A204.1 (cell line): ENCODE measurements around the gene KIF26B.
"Not testable (repeated sequence)": the region's sequence is repeated elsewhere in the genome, so short reads cannot be mapped to it uniquely, and the experiment has no call there.

Source experiments
- FAIRE-seq: peaks from 2 replicates; lab custom pipeline; 2012; peaks lifted over from hg19 to GRCh38; lab: Jason Lieb, UNC

Gene KIF26B

GRCh38 chr1:245327842-245328241 lies 173.1 kb downstream of the KIF26B start:
- FAIRE-seq: no peak

- FAIRE-seq: no peak
Measured at GRCh38 chr1:245330951-245331350, 176.2 kb downstream of the KIF26B start.

GRCh38 chr1:245332085-245332484 lies 177.3 kb downstream of the KIF26B start:
- no peak for FAIRE-seq

DNA sequence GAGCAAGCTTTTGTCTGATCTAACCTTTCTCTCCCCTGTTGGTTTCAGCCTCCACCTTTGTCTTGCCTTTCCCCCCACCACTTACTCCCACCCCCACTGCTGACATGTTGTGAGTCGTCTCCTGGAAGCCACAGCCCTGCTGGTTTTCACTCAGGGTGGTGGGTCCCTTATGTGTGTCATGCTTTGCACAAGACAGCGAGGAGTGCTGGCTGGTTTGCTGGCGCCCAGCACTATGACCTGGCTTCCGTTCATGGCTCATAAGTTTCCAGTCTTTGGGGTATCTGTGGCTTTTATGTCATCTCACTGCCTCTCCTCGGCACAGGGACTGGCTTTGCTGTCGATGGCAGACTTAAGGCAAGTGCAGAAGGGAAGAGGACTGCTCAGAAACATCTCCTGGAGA lies 177.7 kb downstream of the KIF26B start:
- no peak for FAIRE-seq

DNA sequence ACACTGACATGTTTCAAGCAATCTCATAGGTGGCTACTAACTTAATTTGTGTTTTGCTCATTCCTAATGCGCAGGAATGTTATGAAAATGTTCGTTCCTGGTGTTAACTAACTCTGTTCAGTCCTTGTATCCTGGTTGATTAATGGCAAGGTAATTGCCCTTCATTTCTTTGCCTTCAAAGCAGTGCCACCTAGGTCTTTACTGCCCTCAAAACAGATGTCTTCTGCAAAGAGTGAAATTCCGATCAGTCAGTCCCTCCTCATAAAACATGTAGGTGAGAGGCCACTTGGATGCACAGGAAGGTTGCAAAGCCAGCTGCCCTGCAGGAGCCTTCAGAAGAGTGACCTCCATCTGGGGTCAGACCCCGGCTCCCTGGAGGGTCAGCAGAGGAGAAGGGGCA lies 179.4 kb downstream of the KIF26B start:
- FAIRE-seq: no peak

DNA sequence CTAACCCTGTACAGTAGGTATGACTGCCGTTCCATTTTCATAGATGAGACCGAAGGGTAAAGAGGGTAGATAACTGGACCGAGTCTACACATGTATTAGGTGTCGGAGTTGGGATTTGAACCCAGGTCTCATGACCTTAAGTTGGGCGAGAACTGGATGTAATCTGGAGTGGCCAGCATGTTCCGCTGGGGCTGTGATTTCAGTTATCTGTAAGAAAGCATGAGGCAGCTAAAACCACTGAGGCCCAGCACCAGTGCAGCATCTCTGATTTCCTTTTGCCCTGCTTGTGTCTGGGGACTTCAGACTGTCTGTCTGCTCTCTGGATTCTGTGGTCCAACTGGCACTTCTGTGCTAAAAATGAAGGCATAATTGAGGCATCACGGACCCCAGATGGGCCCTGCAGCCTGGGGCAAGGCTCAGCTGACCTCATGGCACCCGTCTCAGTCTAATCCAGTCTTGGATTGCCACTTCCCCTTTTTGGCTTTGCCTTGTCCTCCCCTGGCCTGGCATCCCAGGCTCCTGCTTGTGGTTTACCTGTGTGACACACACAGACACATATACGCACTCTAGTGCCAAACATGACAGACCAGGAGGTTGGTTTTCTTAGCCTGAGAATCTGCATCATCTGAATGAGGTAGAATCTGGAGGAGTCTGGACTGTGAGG lies 180.2 kb downstream of the KIF26B start:
- no peak for FAIRE-seq

DNA sequence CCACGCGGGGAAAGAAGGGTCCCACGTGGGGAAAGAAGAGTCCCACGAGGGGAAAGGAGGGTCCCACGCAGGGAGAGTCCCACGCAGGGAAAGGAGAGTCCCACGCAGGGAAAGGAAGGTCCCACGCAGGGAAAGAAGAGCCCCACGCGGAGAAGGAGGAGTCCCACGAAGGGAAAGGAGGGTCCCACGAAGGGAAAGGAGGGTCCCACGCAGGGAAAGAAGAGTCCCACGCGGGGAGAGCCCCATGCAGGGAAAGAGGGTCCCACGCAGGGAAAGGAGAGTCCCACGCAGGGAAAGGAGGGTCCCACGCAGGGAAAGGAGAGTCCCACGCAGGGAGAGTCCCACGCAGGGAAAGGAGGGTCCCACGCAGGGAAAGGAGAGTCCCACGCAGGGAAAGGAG lies 180.9 kb downstream of the KIF26B start:
- not testable (repeated sequence) for FAIRE-seq

- no peak for FAIRE-seq
Measured at GRCh38 chr1:245336149-245336983, 181.6 kb downstream of the KIF26B start.

DNA sequence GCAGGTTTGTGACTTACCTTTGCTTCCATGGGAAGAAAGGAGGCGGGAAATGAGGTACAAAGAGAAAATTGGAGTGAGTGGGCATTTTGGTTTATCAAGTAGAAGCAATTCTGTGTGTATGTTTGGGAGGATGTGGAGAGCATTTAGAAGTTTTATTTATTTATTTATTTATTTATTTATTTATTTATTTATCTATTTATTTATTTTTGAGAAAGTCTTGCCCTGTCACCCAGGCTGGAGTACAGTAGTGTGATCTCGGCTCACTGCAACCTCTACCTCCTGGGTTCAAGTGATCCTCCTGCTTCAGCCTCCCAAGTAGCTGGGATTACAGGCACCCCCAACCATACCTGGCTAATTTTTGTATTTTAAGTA lies 182.2 kb downstream of the KIF26B start:
- not testable (repeated sequence) for FAIRE-seq

DNA sequence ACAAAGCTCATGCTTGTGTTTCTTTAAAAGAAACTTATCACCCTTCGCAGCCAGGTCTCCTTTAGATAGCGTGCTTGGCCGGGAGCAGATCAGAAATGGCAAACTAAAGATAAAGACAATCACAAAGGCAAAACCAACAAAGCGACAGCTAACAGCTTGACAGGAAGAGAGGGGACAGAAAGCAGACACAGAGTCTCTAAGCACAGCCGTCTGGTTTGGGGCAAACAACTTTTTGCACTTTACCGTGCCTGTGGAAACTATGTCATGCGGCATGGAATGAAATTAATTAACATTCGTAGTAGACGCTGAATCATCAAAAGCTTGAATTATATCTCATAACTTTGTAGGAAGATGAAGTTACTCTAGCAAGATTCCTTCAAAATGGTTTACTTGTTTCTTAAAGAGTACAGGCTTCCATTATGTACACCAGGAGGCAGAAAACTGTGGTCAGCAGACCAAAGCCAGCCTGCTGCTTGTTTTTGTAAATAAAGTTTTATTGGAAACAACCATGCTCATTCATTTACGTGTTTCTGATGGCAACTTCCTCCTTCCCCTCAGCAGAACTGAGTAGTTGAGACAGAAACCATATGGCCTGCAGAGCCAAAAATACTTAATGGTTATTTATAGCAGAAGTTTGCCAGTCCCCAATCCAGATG lies 183.2 kb downstream of the KIF26B start:
- FAIRE-seq: no peak

DNA sequence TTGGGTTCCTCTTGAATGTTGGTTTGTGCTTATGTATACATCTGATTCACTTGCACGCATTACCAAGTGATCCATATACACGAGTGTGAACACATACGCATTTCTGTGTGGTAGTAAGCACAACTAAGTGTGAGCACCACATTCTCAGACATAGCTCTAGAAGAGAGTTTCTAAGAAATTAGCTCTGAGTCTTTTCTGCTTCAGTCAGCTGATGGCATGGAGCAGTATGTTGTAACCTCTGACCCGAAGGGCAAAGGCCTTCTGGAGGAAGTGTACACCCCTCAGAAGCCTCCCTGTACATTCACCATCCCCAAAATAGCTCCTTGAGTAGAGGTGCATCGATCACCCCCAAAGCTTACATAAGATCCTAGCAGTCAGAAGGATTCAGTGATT lies 183.7 kb downstream of the KIF26B start:
- no peak for FAIRE-seq

- no peak for FAIRE-seq
Measured at GRCh38 chr1:245341743-245342142, 187.0 kb downstream of the KIF26B start.

DNA sequence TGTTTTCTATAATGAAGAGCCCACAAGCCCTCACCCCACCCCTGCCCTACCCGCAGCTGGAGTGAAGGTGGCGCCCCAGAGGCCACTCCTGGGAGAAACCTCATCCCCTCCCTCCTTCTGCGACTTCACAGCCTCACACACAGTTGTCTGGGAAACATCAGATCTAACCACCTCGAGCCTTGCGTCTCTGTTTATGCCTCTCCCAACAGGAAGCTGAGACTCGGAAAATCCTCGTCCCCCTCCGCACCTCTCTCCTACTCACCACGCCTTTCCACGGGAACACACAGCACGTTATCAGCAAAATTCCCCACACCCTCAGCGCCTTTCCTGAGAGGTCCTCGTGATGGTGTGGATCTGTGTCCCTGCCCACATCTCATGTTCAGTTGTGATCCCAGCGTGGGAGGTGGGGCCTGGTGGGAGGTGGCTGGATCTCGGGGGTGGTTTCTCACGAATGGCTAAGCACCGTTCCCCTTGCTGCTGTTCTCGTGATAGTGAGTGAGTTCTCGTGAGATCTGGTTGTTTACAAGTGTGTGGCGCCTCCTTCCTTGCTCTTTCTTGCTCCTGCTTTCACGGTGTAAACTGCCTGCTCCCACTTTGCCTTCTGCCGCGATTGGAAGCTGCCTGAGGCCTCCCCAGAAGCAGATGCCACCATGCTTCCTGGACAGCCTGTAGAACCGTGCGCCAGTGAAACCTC lies 190.6 kb downstream of the KIF26B start:
- FAIRE-seq: no peak

- FAIRE-seq: no peak
Measured at GRCh38 chr1:245348626-245349025, 193.8 kb downstream of the KIF26B start.

GRCh38 chr1:245353411-245353810 lies 198.6 kb downstream of the KIF26B start:
- FAIRE-seq: no peak

- FAIRE-seq: no peak
Measured at GRCh38 chr1:245353915-245354775, 199.4 kb downstream of the KIF26B start.

DNA sequence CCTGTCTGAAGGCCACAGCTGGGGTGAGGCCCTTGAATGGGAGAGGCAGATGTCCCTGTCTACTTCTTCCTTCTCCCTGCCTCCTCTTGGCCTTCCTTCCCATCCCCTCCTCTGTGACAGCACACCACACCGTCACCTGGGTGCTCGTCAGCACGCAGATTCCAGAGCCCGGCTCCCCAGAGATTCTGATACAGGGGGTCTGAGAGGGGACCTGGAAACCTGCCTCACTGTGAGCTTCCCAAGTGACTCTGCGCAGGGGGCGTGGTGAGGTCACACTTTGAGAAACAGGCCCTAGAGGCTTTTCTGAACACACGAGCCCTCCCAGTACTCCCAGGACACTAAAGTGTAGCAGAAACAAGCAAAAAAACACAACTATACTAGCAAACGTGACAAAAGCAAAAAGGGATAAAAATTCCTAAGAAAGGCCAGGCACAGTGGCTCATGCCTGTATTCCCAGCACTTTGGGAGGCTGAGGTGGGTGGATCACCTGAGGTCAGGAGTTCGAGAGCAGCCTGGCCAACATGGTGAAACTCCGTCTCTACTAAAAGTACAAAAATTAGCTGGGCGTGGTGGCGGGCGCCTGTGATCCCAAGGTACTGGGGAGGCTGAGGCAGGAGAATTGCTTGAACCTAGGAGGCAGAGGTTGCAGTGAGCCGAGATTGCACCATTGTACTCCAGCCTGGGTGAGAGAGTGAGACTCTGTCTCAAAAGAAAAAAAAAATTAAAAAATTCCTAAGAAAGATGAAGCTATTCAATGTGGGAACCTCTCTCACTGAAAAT lies 201.3 kb downstream of the KIF26B start:
- FAIRE-seq: not testable (repeated sequence)

DNA sequence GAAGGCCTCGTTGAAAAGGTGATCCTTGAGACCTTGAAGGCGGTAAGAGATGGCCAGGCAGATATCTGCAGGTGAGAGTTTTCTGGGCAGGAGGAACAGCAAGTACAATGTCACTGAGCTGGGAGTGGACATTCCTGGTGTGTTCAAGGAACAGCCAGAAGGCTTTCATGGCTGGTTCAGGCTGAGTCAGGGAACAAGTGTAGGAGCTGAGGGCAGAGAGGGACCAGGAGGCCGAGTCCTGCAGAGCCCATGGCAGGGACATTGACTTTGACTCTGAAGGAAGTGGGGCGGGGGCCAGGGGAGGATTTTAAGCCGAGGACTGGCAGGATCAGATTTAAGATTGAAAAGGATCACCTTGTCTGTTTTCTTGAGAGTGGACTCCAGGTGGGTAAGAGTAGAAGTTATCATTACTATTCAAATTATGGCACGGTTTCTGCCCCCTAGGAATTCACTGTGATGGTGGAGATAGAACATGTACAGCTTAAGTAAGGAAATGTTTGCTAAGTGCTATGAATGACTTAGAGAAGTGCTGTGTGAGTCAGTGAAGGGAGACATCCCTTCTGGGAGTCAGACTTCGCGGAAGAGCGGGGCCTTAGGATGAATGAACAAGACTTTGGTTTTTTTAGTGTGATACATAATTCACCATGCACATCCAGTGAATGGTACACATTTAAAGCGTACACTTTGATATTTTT lies 202.3 kb downstream of the KIF26B start:
- FAIRE-seq: no peak

DNA sequence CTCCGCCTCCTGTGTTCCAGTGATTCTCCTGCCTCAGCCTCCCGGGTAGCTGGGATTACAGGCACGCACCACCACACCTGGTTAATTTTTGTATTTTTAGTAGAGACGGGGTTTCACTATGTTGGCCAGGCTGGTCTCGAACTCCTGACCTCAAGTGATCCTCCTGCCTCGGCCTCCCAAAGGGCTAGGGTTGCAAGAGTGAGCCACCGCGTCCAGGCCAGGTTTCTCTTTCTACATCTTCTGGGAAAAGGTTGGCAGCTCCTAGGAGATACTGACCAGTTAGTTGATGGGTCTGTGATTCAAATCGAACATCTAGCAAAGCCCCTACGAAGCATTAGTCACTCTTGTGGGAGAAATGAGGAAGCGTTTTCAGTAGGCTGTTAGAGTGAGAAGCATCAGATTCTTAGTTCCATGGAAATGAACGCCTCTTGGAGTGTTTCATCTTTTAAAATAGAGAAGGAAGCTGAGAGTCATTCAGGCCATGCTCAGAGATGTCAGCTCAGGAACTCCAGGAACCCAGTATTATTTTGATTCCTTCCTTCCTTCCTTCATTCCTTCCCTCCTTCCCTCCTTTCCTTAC lies 204.4 kb downstream of the KIF26B start:
- not testable (repeated sequence) for FAIRE-seq

DNA sequence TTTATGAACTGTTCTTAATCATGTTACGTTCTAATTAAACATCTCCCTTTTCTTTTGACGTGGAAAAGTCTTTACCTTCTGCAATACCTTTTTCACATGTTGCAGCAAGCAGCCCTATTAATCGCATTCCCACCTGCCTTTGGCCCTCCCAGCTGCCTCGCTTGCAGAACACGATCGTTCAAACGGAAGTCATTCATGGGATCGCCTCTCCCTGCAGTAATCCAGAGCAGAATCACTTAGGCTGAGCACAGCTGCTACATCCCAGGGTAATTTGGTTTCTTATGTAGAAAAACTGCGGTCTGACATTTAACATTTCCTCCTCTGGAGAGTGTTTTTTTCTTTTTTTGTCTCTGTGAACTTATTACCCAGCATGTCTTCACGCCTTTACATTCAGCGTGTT lies 206.3 kb downstream of the KIF26B start:
- no peak for FAIRE-seq
